Measurements from ENCODE around the gene RGR. TPM values are rescaled to one million over a fixed set of nuclear protein-coding genes. Genes with fewer than 3 reads are reported as not detected.

Gene RGR
- polyA plus RNA-seq, 1 donor (not counting 4 experiments of a cell fraction or from before 2014, with no cell fraction given): not detected

DNA sequence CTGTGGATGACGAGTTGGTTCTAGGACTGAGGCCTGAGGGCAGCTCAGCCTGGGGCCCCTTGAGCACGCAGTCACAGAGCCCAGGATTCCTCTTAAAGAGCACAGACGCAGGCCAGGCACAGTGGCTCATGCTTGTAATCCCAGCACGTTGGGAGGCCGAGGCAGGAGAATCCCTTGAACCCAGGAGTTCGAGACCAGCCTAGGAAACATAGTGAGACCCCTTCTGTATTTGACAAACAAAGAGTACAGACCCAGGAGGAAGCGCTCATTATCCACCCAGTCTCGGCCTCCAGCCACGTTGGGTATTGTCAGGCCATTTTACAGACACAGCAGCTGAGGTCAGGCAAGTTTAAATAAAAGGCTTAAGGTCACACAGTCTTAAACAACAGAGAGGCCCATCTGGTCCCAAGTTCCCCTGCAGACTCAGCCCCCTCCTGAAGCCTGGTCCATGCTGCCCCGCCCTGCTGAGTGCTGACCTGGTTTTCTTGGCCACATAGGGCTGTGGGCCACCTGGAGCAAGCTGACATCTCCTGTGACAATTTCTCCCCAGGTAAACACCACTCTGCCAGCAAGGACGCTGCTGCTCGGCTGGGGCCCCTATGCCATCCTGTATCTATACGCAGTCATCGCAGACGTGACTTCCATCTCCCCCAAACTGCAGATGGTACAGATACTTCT is 12.6 kb downstream of the RGR start:
- H3K4me2 ChIP-seq (ENCODE audit: control insufficient read depth, extremely low read depth, insufficient read depth, low read depth, low read length): no peak overlapping the region
- H2AFZ ChIP-seq (ENCODE audit: control insufficient read depth, low read length): no peak overlapping the region
- no peak overlapping the region for H3K4me3 ChIP-seq (ENCODE audit: control insufficient read depth in 2 of 3, extremely low read depth in 1 of 3, insufficient read depth in 2 of 3, low read depth in 1 of 3, low read length in 3 of 3)
- H3K9ac ChIP-seq (ENCODE audit: control insufficient read depth, extremely low read depth, insufficient read depth, low read length): no peak overlapping the region
- H3K27me3 ChIP-seq (ENCODE audit: control insufficient read depth, extremely low read depth, insufficient read depth, low read length): no peaks in the 10 kb centered on the region
- no peaks in the 10 kb centered on the region for H3K4me1 ChIP-seq (ENCODE audit: control insufficient read depth, extremely low read depth, insufficient read depth, low read length)
- TF ChIP-seq EZH2 (IDR thresholded peaks at IDR 0.05; ENCODE audit: low read length): no peak
- no peak for TF ChIP-seq CTCF (optimal IDR thresholded peaks at IDR 0.05 in 1 of 3, IDR thresholded peaks at IDR 0.05 in 1 of 3, conservative IDR thresholded peaks at IDR 0.05 in 1 of 3; ENCODE audit: extremely low read depth in 1 of 3, insufficient read depth in 2 of 3, low read length in 3 of 3)
- H3K9me1 ChIP-seq (ENCODE audit: control insufficient read depth, extremely low read depth, insufficient read depth, low read length): no peaks in the 10 kb centered on the region
- no peaks in the 10 kb centered on the region for H4K20me1 ChIP-seq (ENCODE audit: control insufficient read depth, extremely low read depth, insufficient read depth, low read length)
- no peaks in the 10 kb centered on the region for H3K36me3 ChIP-seq (ENCODE audit: control insufficient read depth in 2 of 2, extremely low read depth in 1 of 2, insufficient read depth in 2 of 2, low read length in 2 of 2)
- dilution Hi-C loops (cut with MboI; ENCODE audit: extremely low pct_ligation_motif_present, low sequenced_read_pairs): no loop called here
- FAIRE-seq (no peak), DNase-seq (ENCODE audit: low read depth, low spot score) (no peak)
- H3K79me2 ChIP-seq (ENCODE audit: control insufficient read depth, insufficient read depth, low read length): no peaks in the 10 kb centered on the region
- no peaks in the 10 kb centered on the region for H3K9me3 ChIP-seq (ENCODE audit: control insufficient read depth, low read depth, low read length)
- H3K27ac ChIP-seq (ENCODE audit: control insufficient read depth, insufficient read depth, low read length): no peak overlapping the region

- H3K36me3 ChIP-seq (ENCODE audit: control insufficient read depth in 2 of 2, extremely low read depth in 1 of 2, insufficient read depth in 2 of 2, low read length in 2 of 2): no peaks in the 10 kb centered on the region
- H3K4me3 ChIP-seq (ENCODE audit: control insufficient read depth in 2 of 3, extremely low read depth in 1 of 3, insufficient read depth in 2 of 3, low read depth in 1 of 3, low read length in 3 of 3): no peak overlapping the region
- no peak for DNase-seq (ENCODE audit: low read depth, low spot score)
- H3K27me3 ChIP-seq (ENCODE audit: control insufficient read depth, extremely low read depth, insufficient read depth, low read length): no peaks in the 10 kb centered on the region
- H3K9ac ChIP-seq (ENCODE audit: control insufficient read depth, extremely low read depth, insufficient read depth, low read length): no peak overlapping the region
- H3K4me2 ChIP-seq (ENCODE audit: control insufficient read depth, extremely low read depth, insufficient read depth, low read depth, low read length): no peak overlapping the region
- dilution Hi-C loops (cut with MboI; ENCODE audit: extremely low pct_ligation_motif_present, low sequenced_read_pairs): no loop called here
- H3K9me1 ChIP-seq (ENCODE audit: control insufficient read depth, extremely low read depth, insufficient read depth, low read length): no peaks in the 10 kb centered on the region
- TF ChIP-seq CTCF (optimal IDR thresholded peaks at IDR 0.05 in 1 of 3, IDR thresholded peaks at IDR 0.05 in 1 of 3, conservative IDR thresholded peaks at IDR 0.05 in 1 of 3; ENCODE audit: extremely low read depth in 1 of 3, insufficient read depth in 2 of 3, low read length in 3 of 3) (no peak), EZH2 (IDR thresholded peaks at IDR 0.05; ENCODE audit: low read length) (no peak)
- no peaks in the 10 kb centered on the region for H3K9me3 ChIP-seq (ENCODE audit: control insufficient read depth, low read depth, low read length)
- no peaks in the 10 kb centered on the region for H4K20me1 ChIP-seq (ENCODE audit: control insufficient read depth, extremely low read depth, insufficient read depth, low read length)
- no peak for FAIRE-seq
- H3K27ac ChIP-seq (ENCODE audit: control insufficient read depth, insufficient read depth, low read length): no peak overlapping the region
- H3K4me1 ChIP-seq (ENCODE audit: control insufficient read depth, extremely low read depth, insufficient read depth, low read length): no peaks in the 10 kb centered on the region
- no peak overlapping the region for H2AFZ ChIP-seq (ENCODE audit: control insufficient read depth, low read length)
- H3K79me2 ChIP-seq (ENCODE audit: control insufficient read depth, insufficient read depth, low read length): no peaks in the 10 kb centered on the region
Observed at GRCh38 chr10:84258034-84258695, 13.3 kb downstream of the RGR start.

Data from keratinocyte (primary cell).